Thymus (tissue), 11 donors: ENCODE results near the gene MTFP1. TPM values are rescaled to one million over a fixed set of nuclear protein-coding genes. Genes with fewer than 3 reads are reported as not detected.

Experiments
- DNase-seq, 9 donors: peaks; one replicate each; pipeline ENCODE4 v3.0.0-alpha.2; 2013; ENCODE audit warnings: low spot score in 9 of 9, low read depth in 6 of 9, missing footprints in 1 of 9
- H3K27ac ChIP-seq, 2 donors: one replicate each; pipeline ENCODE4 v1.5.1; 2013; ENCODE audit warnings: control low read depth in 1 of 2, low read depth in 1 of 2, low read length in 1 of 2, mild to moderate bottlenecking in 1 of 2, moderate library complexity in 1 of 2
- H3K27me3 ChIP-seq, 2 donors: one replicate each; pipeline ENCODE4 v1.5.1; 2013; ENCODE audit warnings: low read length in 1 of 2; ENCODE audit not compliant: control insufficient read depth in 2 of 2, insufficient read depth in 1 of 2
- H3K36me3 ChIP-seq, 2 donors: one replicate each; pipeline ENCODE4 v1.5.1; 2013; ENCODE audit warnings: low read length in 1 of 2, mild to moderate bottlenecking in 1 of 2, moderate library complexity in 1 of 2; ENCODE audit not compliant: control insufficient read depth in 2 of 2, insufficient read depth in 2 of 2
- H3K4me1 ChIP-seq, 2 donors: one replicate each; pipeline ENCODE4 v1.5.1; 2013; ENCODE audit warnings: low read length in 2 of 2; ENCODE audit not compliant: control insufficient read depth in 2 of 2, insufficient read depth in 2 of 2
- H3K4me3 ChIP-seq, 2 donors: one replicate each; pipeline ENCODE4 v1.5.1; 2013; ENCODE audit warnings: low read length in 2 of 2, control low read depth in 1 of 2, mild to moderate bottlenecking in 1 of 2
- H3K9me3 ChIP-seq, 2 donors: one replicate each; pipeline ENCODE4 v1.5.1; 2013; ENCODE audit warnings: low read length in 1 of 2, mild to moderate bottlenecking in 1 of 2; ENCODE audit not compliant: control insufficient read depth in 2 of 2, insufficient read depth in 1 of 2
- WGBS: extraction: QIAGEN DNeasy Blood & Tissue Kit; methylation state at CpG from one replicate; pipeline ENCODE4 v1.1.7; 2013; 5-methylcytosine and 5-hydroxymethylcytosine counted together
- polyA plus RNA-seq: library from polyadenylated mRNA; stranded (reverse); fragments of 200-250 nt; gene quantifications from one replicate; pipeline ENCODE4 v1.2.3, GENCODE V29; 2013
- total RNA-seq: library from RNA; stranded (reverse); fragments of 120-200 nt; gene quantifications from one replicate; pipeline ENCODE4 v1.2.4, GENCODE V29; 2013
- donor health status: healthy.

Gene MTFP1
- total and polyA plus RNA-seq, 2 donors: 11.1 to 23.9 TPM

DNA sequence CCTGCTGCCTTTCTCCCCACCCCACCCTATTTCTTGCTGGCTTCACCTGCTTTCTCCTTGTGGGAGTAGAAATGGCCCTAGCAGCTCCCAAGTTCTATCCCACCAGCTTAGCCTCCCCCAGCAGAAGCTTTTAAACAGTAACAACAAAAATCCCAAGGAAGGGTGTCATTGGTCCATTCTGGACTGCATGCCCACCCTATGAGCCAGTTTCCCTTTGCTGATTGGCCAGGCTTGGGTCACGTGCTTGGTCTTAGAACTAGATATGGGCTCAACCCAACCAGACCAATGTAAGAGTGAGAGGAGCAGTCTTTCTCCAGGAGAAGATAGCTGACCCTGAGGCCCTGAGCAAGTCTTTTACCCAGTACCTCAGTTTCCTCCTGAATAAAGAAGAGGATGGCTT is 2.3 kb downstream of the MTFP1 start:
- Histone ChIP-seq H3K36me3 (peaks cover 0 to 5% of the 10 kb centered on the region in 2 donors), H3K4me1 (peaks cover 14 to 34% of the 10 kb centered on the region in 2 donors), H3K4me3 (no peak overlapping the region), H3K27ac (no peak overlapping the region), H3K9me3 (peaks cover 0 to 1% of the 10 kb centered on the region in 2 donors), H3K27me3 (no peaks in the 10 kb centered on the region)
- no peak for DNase-seq
- 100% methylated on average over 1 of the region's 1 CpG for WGBS

DNA sequence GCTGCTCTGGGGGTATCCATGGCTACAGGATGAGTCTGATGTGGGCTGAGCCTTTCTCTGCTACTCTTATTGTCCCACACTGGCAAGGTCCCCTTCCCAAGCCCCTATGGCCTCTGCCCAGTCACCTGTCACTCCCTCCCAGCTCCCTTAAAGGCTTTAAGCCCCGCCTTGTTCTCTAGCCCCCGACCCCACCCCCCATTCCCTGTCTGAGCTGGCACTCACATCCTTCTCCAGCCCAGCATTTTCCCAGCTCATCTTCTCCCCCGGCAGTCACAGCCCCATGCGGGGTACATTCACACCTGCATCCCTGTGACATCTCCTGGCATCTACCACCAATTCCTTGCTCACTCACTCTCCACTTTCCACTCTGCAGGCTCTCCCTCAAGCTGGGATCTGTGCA is 4.3 kb downstream of the MTFP1 start:
- Histone ChIP-seq H3K4me3 (no peak overlapping the region), H3K27ac (no peak overlapping the region), H3K4me1 (peaks cover 6 to 20% of the 10 kb centered on the region in 2 donors), H3K36me3 (peaks cover 0 to 5% of the 10 kb centered on the region in 2 donors), H3K9me3 (peaks cover 0 to 1% of the 10 kb centered on the region in 2 donors), H3K27me3 (no peaks in the 10 kb centered on the region)
- DNase-seq: no peak
- WGBS: 84% methylated on average over 4 of the region's 4 CpGs

DNA sequence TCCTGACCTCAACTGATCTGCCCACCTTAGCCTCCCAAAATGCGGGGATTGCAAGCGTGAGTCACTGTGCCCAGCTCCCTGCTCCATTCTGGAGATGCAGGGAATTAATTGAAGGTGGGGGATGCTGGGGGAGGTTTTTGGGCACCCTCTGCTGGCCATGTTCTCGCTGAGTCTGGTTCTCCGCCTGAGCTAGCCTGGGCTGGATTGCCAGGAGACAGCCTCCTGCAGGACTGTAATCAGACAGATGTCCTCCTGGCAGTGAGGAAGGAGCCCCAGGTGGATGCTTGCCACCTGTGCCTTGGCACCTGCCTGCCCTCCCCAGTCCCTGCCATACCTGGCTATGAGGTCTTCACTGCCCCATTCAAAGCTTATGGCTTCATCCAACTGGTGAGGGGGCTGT is 5.4 kb downstream of the MTFP1 start:
- H3K4me1 ChIP-seq: peaks cover 0 to 15% of the 10 kb centered on the region in 2 donors
- H3K9me3 ChIP-seq: peaks cover 0 to 9% of the 10 kb centered on the region in 2 donors
- H3K4me3 ChIP-seq: no peak overlapping the region
- H3K27me3 ChIP-seq: no peaks in the 10 kb centered on the region
- 97% methylated on average over 4 of the region's 4 CpGs for WGBS
- no peak for DNase-seq
- H3K27ac ChIP-seq: no peak overlapping the region
- peaks cover 0 to 5% of the 10 kb centered on the region in 2 donors for H3K36me3 ChIP-seq

DNA sequence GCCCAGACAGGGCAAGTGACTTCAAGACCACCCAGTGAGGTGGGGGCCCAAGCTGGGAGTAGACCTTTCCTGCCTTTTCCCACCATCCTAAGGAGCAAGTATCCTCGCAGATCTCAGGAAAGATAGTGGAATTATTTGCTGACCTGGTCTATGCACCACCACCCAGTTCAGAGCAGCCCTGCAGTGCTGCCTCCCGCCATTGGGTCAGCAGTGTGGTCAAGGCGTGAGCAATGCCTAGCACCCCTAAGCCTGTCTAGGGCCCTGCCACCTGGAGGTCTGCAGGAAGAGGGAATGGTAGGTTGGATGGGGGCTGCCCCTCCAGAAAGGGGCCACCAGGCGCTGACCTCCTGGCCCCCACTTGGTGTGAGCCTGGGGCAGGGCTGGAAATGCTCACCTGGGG is 6.5 kb downstream of the MTFP1 start:
- Histone ChIP-seq H3K27ac (no peak overlapping the region), H3K36me3 (peaks cover 0 to 5% of the 10 kb centered on the region in 2 donors), H3K4me1 (peaks cover 0 to 5% of the 10 kb centered on the region in 2 donors), H3K9me3 (peaks cover 0 to 16% of the 10 kb centered on the region in 2 donors), H3K4me3 (no peak overlapping the region), H3K27me3 (no peaks in the 10 kb centered on the region)
- no peak for DNase-seq
- 96% methylated on average over 4 of the region's 4 CpGs for WGBS

DNA sequence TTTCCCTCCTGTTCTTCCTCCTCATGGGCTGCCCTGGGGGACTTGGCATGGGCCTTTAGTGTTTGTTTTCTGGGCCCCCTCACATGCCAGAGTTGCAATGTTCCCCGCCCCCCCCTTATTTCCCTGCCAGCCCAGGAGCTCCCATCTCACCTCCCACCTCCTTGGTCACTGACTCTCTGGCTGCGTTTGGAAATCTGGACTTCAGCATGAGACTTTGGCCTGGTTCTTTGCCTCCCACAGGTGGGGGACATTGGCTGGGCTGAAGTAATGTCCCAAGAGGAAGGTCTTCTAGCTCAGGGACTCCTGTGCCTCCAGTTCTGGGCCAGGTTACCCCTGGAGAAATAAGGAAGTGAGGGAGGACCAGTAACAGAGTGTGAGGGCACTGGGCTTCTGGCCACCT is 7.0 kb downstream of the MTFP1 start:
- Histone ChIP-seq H3K4me1 (peaks cover 0 to 5% of the 10 kb centered on the region in 2 donors), H3K27me3 (no peaks in the 10 kb centered on the region), H3K27ac (no peak overlapping the region), H3K4me3 (no peak overlapping the region), H3K36me3 (peaks cover 0 to 5% of the 10 kb centered on the region in 2 donors), H3K9me3 (peaks cover 0 to 16% of the 10 kb centered on the region in 2 donors)
- WGBS: 90% methylated on average over 2 of the region's 2 CpGs
- no peak for DNase-seq

DNA sequence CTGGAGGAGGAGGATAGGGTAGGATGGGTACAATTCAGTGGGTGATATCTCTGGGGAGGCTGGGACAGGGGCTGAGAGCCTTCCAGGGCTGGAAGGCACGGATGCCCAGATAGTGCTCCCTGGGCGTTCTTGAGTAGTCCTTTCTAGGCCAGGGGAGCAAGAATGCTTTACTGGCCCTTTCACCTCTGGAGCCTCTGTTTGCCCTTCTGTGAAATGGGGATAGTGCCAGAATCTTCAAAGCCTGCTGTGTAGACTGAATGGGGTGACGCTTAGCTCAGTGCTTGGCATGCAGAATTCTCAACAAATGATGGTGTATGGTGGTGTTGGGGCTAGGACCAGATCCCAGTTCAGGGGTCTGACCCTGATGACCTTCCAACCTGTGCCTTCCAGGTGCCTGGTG is 7.7 kb downstream of the MTFP1 start:
- WGBS: over 99% methylated on average over 3 of the region's 3 CpGs
- peaks cover 0 to 2% of the 10 kb centered on the region in 2 donors for H3K27me3 ChIP-seq
- peaks cover 0 to 4% of the 10 kb centered on the region in 2 donors for H3K36me3 ChIP-seq
- H3K4me1 ChIP-seq: peaks cover 0 to 5% of the 10 kb centered on the region in 2 donors
- DNase-seq: no peak
- H3K9me3 ChIP-seq: peaks cover 0 to 16% of the 10 kb centered on the region in 2 donors
- H3K27ac ChIP-seq: no peak overlapping the region
- H3K4me3 ChIP-seq: no peak overlapping the region

DNA sequence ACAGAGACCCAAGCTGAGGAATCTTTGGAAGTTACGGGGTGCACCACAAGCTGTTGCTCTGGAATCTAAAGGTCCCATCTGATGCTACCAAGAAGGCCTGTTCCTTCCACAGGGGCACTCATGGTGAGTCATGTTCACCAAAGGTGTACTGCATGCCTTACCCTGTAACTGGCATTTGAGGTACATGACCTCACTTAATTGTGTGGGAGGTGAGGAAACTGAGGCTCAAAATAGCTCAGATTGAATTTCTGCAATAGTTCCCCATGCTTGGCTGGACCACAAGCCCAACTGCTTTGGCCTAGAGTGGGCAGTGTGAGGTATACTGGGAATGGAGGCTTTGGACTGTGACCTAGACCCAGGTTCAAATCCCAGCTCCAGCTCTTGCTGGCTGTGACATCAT is 8.2 kb downstream of the MTFP1 start:
- Histone ChIP-seq H3K9me3 (peaks cover 0 to 16% of the 10 kb centered on the region in 2 donors), H3K36me3 (no peaks in the 10 kb centered on the region), H3K27ac (no peak overlapping the region), H3K27me3 (peaks cover 0 to 2% of the 10 kb centered on the region in 2 donors), H3K4me1 (peaks cover 0 to 5% of the 10 kb centered on the region in 2 donors), H3K4me3 (no peak overlapping the region)
- DNase-seq: no peak
- 98% methylated on average over 1 of the region's 1 CpG for WGBS

DNA sequence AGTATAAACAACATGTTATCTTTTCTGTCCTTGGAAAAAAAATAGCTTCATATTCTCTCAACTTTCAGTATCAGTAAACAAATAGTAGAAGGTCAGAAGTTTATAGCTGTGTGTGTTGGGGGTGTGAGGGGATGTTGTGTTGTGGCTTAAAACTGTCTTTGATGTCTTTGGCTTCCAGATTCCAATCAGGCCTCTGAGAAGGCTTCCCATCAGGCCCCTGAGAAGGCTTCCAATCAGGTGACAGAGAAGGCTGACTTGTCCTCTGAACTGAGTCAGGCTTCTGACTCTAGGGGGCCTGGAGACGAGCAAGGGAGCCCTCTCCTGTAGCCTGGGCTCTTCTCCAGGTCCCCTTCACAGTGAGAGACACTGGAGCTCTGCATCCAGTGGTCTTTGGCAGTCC is 9.3 kb downstream of the MTFP1 start:
- Histone ChIP-seq H3K4me1 (peaks cover 0 to 5% of the 10 kb centered on the region in 2 donors), H3K36me3 (no peaks in the 10 kb centered on the region), H3K27ac (peak overlapping the region in 1 of 2 donors; percentile 89), H3K27me3 (peaks cover 0 to 3% of the 10 kb centered on the region in 2 donors), H3K4me3 (no peak overlapping the region), H3K9me3 (peaks cover 0 to 16% of the 10 kb centered on the region in 2 donors)
- DNase-seq: no peak
- WGBS: 74% methylated on average over 1 of the region's 1 CpG

DNA sequence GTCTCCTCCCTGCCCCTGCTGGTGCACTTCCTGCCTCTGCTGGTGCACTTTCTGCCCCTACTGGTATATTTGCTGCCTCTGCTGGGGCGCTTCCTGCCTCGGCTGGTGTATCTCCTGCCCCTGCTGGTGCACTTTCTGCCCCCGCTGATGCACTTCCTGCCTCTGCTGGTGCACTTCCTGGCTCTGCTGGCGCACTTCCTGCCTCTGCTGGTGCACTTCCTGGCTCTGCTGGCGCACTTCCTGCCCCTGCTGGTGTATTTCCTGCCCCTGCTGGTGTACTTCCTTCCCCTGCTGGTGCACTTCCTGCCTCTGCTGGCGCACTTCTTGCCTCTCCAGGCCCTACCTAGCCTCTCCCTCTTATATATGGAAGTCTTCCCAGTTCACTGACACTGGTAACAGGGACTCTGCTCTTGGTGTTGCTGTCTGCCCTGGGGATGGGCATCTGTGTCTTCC is 10.1 kb downstream of the MTFP1 start:
- DNase-seq: peak in 3 of 9 donors; percentile 38 to 60 (median 41)
- H3K4me1 ChIP-seq: peaks cover 0 to 5% of the 10 kb centered on the region in 2 donors
- H3K36me3 ChIP-seq: no peaks in the 10 kb centered on the region
- peaks cover 0 to 5% of the 10 kb centered on the region in 2 donors for H3K27me3 ChIP-seq
- no peak overlapping the region for H3K4me3 ChIP-seq
- 77% methylated on average over 6 of the region's 6 CpGs for WGBS
- peaks cover 0 to 16% of the 10 kb centered on the region in 2 donors for H3K9me3 ChIP-seq
- peak overlapping the region; percentile 76 to 89 for H3K27ac ChIP-seq
